Aorta (tissue), 5 donors: Measurements from ENCODE around the gene ZBTB48. TPM values are rescaled to one million over a fixed set of nuclear protein-coding genes. Genes with fewer than 3 reads are reported as not detected.

Experiments used
- ATAC-seq: fragments of 200-7000 bp; cut with Tn5 transposase; one replicate; pipeline ENCODE4 v1.9.1; 2022; ENCODE audit warnings: moderate library complexity; ENCODE audit not compliant: low FRiP score
- DNase-seq, 2 donors: peaks; one replicate each; pipeline ENCODE4 v3.0.0-alpha.2; 2020
- H3K27ac ChIP-seq, 2 donors: one replicate each; pipeline ENCODE4 v1.5.1; 2013; ENCODE audit warnings: low read length in 2 of 2, mild to moderate bottlenecking in 2 of 2, moderate library complexity in 2 of 2, control low read depth in 1 of 2, inconsistent platforms in 1 of 2, low read depth in 1 of 2
- H3K27me3 ChIP-seq, 2 donors: one replicate each; pipeline ENCODE4 v1.6.1; 2013; ENCODE audit warnings: control low read depth in 1 of 2, low read length in 1 of 2, mild to moderate bottlenecking in 1 of 2, moderate library complexity in 1 of 2; ENCODE audit not compliant: insufficient read depth in 2 of 2, control insufficient read depth in 1 of 2
- H3K36me3 ChIP-seq, 2 donors: one replicate each; pipeline ENCODE4 v1.6.1; 2013; ENCODE audit warnings: control low read depth in 1 of 2, low read length in 1 of 2, mild to moderate bottlenecking in 1 of 2; ENCODE audit not compliant: insufficient read depth in 2 of 2, control insufficient read depth in 1 of 2
- H3K4me1 ChIP-seq, 2 donors: one replicate each; pipeline ENCODE4 v1.6.1; 2013; ENCODE audit warnings: low read length in 2 of 2, control low read depth in 1 of 2, mild to moderate bottlenecking in 1 of 2, moderate library complexity in 1 of 2; ENCODE audit not compliant: insufficient read depth in 2 of 2, control insufficient read depth in 1 of 2
- H3K4me3 ChIP-seq, 2 donors: one replicate each; pipeline ENCODE4 v1.5.1; 2013; ENCODE audit warnings: low read length in 2 of 2, control low read depth in 1 of 2, mild to moderate bottlenecking in 1 of 2
- H3K9me3 ChIP-seq: one replicate; pipeline ENCODE4 v1.6.1; 2013; ENCODE audit warnings: mild to moderate bottlenecking, low read length; ENCODE audit not compliant: control insufficient read depth
- WGBS, 2 donors: extraction: QIAGEN DNeasy Blood & Tissue Kit; methylation state at CpG; one replicate each; pipeline ENCODE4 v1.1.7; 2013; 5-methylcytosine and 5-hydroxymethylcytosine counted together
- intact Hi-C, 2 donors: fragments of 100-400 bp; cut with DNase I; formaldehyde crosslinking; loops; one replicate each; pipeline versions ENCODE4 v1.14.2 to v1.15.0; 2022
- polyA plus RNA-seq, 2 donors: library from polyadenylated mRNA; stranded (reverse); fragments of 200-250 nt; gene quantifications; one replicate each; pipeline ENCODE4 v1.2.3, GENCODE V29; 2013
- total RNA-seq, 2 donors: library from RNA; stranded (reverse); fragmentation: NEBNext Ultra II Directional; extraction: Animal tissue kit (Norgen Biotek cat#: 25700); gene quantifications; one replicate each; pipeline ENCODE4 v1.2.1, GENCODE V29; 2021
- donor health status: healthy with polysubstance abuse.
- donor health status: Bipolar disorder and iron deficiency.
- donor health status: DM: no; HTN: no; CAD: no.
- donor health status: DM: no; HTN: no; CAD: no.
- donor health status: DM: yes; HTN: yes; CAD: no.

Gene ZBTB48
- total and polyA plus RNA-seq, 4 donors = 20.6 to 204 (median 27.6) TPM

DNA sequence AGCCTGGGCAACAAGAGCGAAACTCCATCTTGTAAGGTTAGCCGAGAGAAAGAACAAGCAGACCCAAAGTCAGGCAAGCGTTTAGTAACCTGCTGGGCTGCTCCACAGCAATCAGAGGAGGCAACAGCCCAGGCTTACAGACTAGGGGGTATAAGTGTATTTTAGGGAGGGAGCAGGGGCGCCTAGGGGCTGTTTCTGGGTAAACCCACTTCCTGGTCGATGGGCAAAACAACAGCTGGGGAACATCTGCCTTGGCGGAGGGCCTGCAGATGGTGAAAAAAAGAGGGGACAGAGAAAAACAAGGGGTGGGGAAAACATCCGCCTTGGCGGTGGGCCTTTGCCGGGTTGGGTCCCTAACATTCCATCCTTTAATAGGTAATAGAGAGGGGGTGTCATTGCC lies 19.5 kb upstream of the ZBTB48 start:
- WGBS, 2 donors = 76 to 83% methylated on average over 9 of the region's 9 CpGs

DNA sequence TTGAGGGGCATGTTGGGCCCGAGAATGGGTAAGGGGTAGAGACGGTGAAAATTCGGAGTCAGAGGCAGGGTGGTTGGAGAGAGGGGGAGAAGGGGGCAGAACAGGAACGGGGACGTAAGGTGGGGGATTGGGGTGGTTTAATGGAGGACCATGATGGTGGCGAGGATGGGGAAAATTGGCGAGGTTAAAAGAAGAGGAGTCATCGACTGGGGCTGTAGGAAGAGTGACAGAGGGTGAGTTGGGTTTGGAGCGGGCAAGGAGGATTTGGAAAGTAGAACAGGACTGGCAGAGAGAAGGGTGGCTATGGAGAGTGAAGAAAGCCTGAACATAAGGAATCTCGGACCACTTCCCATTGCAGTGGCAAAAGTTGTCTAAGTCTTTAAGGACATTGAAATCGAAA lies 10.8 kb upstream of the ZBTB48 start:
- WGBS, 2 donors = 91 to 94% methylated on average over 11 of the region's 11 CpGs
- DNase-seq (no peak), ATAC-seq (no peak)
- H3K27me3 ChIP-seq = no peaks in the 10 kb centered on the region
- H3K9me3 ChIP-seq = peaks cover 2% of the 10 kb centered on the region
- intact Hi-C loops = no loop called here
- no peaks in the 10 kb centered on the region for H3K4me1 ChIP-seq
- H3K27ac ChIP-seq = no peak overlapping the region
- H3K36me3 ChIP-seq = no peaks in the 10 kb centered on the region
- no peak overlapping the region for H3K4me3 ChIP-seq

More for the DNA sequence above, 19.5 kb upstream of the ZBTB48 start:
- Histone ChIP-seq H3K4me1 (no peaks in the 10 kb centered on the region), H3K4me3 (no peak overlapping the region), H3K27me3 (no peaks in the 10 kb centered on the region), H3K27ac (no peak overlapping the region), H3K9me3 (no peaks in the 10 kb centered on the region), H3K36me3 (no peaks in the 10 kb centered on the region)
- intact Hi-C loops = no loop called here
- DNase-seq (no peak), ATAC-seq (no peak)

DNA sequence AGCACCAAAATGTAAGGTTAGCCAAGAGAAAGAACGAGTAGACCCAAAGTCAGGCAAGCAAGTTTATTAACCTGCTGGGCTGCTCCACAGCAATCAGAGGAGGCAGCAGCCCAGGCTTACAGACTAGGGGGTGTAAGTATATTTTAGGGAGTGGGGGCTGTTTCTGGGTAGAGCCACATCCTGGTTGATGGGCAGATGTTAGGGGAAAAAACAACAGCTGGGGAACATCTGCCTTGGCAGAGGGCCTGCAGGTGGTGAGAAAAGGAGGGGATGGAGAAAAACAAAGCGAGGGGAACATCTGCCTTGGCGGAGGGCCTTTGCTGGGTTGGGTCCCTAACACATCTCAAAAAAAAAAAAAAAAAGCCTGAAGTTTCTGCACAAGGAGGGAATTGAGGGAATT lies 9.7 kb upstream of the ZBTB48 start:
- ATAC-seq (no peak), DNase-seq (no peak)
- H3K4me1 ChIP-seq = no peaks in the 10 kb centered on the region
- intact Hi-C loops = no loop called here
- no peak overlapping the region for H3K4me3 ChIP-seq
- H3K9me3 ChIP-seq = peaks cover 2% of the 10 kb centered on the region
- H3K27me3 ChIP-seq = no peaks in the 10 kb centered on the region
- WGBS, 2 donors = 65 to 77% methylated on average over 3 of the region's 3 CpGs
- H3K27ac ChIP-seq = no peak overlapping the region
- H3K36me3 ChIP-seq = no peaks in the 10 kb centered on the region

DNA sequence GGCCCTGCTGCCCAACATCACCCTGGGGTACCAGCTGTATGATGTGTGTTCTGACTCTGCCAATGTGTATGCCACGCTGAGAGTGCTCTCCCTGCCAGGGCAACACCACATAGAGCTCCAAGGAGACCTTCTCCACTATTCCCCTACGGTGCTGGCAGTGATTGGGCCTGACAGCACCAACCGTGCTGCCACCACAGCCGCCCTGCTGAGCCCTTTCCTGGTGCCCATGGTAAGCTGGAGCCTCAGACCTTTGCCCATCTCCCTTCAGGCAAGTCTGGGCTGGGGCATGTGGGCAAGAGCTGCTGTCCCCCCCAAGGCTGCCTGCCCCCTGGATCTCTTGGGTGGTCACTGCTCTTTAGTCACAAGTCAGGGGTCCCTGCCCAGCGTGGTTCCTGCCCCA lies 8.8 kb upstream of the ZBTB48 start:
- 74 to 79% methylated on average over 5 of the region's 5 CpGs for WGBS, 2 donors

DNA sequence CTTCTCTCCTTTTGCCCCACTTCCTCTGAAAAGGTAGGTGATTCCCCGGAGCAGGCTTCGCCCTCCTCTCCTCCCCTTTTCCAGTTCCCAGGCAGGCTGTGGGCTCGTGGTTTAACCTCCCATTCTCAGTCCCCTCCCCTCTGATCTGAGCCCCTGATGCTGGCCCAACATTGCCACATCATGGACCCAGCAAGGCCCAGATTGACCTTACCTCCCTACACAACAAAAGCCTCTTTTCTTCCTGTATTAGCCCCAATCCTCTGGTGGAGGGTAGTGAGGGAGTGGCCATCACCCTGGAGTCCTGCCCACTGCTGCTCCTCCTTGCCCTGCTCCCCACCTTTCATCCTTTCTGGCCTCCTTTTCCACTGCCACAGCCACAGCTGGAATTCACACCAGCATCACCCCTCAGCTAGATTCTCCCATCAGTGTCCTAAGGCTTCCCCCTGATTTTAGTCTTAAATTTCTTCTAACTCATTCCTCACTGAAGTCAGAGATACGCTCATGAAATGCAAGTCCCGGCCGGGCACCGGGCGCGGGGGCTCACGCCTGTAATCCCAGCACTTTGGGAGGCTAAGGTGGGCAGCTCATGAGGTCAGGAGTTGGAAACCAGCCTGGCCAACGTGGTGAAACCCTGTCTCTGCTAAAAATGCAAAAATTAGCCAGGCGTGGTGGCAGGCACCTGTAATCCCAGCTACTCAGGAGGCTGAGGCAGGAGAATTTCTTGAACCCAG lies 7.0 kb upstream of the ZBTB48 start:
- no peaks in the 10 kb centered on the region for H3K27me3 ChIP-seq
- 74 to 81% methylated on average over 12 of the region's 12 CpGs for WGBS, 2 donors
- intact Hi-C loops = no loop called here
- no peak overlapping the region for H3K27ac ChIP-seq
- no peaks in the 10 kb centered on the region for H3K4me1 ChIP-seq
- H3K4me3 ChIP-seq = no peak overlapping the region
- peaks cover 2% of the 10 kb centered on the region for H3K9me3 ChIP-seq
- H3K36me3 ChIP-seq = no peaks in the 10 kb centered on the region
- no peak for ATAC-seq
- DNase-seq = no peak

More for the DNA sequence above, 8.8 kb upstream of the ZBTB48 start:
- intact Hi-C loops = no loop called here
- Histone ChIP-seq H3K27ac (no peak overlapping the region), H3K36me3 (no peaks in the 10 kb centered on the region), H3K9me3 (peaks cover 2% of the 10 kb centered on the region), H3K4me3 (no peak overlapping the region), H3K4me1 (no peaks in the 10 kb centered on the region), H3K27me3 (no peaks in the 10 kb centered on the region)
- ATAC-seq (no peak), DNase-seq (no peak)

DNA sequence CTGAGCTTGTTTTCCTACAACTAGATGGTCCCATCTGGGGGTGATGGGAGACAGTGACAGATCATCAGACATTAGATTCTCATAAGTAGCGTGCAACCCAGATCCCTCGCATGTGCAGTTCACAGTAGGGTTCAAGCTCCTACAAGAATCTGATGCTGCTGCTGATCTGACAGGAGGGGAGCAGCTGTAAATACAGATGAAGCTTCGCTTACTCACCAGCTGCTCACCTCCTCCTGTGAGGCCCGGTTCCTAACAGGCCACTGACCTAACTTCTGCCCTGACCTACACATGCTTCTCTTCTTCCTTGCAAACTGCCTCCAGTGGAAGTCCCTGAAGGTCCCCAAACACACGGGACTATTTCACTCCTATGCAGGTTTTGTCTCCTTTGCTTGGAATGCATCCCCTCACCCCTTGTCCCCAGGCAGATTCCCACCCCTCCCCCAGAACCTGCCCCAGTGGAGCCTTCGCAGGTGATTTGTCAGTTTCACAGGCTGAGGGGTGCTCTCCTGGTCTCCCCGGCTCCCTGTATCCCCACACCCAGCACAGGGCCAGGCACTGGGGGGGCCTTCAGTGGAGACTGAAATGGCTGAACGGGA lies 5.7 kb upstream of the ZBTB48 start:
- no peaks in the 10 kb centered on the region for H3K27me3 ChIP-seq
- no peak for ATAC-seq
- no peaks in the 10 kb centered on the region for H3K36me3 ChIP-seq
- no peaks in the 10 kb centered on the region for H3K4me1 ChIP-seq
- DNase-seq = no peak
- WGBS, 2 donors = 84 to 85% methylated on average over 8 of the region's 8 CpGs
- H3K27ac ChIP-seq = no peak overlapping the region
- intact Hi-C loops = no loop called here
- H3K4me3 ChIP-seq = no peak overlapping the region
- H3K9me3 ChIP-seq = peaks cover 2% of the 10 kb centered on the region

DNA sequence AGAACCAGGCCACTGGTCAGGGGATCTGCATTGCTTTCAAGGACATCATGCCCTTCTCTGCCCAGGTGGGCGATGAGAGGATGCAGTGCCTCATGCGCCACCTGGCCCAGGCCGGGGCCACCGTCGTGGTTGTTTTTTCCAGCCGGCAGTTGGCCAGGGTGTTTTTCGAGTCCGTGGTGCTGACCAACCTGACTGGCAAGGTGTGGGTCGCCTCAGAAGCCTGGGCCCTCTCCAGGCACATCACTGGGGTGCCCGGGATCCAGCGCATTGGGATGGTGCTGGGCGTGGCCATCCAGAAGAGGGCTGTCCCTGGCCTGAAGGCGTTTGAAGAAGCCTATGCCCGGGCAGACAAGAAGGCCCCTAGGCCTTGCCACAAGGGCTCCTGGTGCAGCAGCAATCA lies 5.0 kb upstream of the ZBTB48 start:
- Histone ChIP-seq H3K27ac (no peak overlapping the region), H3K36me3 (no peaks in the 10 kb centered on the region), H3K9me3 (peaks cover 2% of the 10 kb centered on the region), H3K27me3 (no peaks in the 10 kb centered on the region), H3K4me1 (no peaks in the 10 kb centered on the region), H3K4me3 (no peak overlapping the region)
- WGBS, 2 donors = 87 to 88% methylated on average over 14 of the region's 14 CpGs
- intact Hi-C loops = no loop called here
- ATAC-seq (no peak), DNase-seq (no peak)

DNA sequence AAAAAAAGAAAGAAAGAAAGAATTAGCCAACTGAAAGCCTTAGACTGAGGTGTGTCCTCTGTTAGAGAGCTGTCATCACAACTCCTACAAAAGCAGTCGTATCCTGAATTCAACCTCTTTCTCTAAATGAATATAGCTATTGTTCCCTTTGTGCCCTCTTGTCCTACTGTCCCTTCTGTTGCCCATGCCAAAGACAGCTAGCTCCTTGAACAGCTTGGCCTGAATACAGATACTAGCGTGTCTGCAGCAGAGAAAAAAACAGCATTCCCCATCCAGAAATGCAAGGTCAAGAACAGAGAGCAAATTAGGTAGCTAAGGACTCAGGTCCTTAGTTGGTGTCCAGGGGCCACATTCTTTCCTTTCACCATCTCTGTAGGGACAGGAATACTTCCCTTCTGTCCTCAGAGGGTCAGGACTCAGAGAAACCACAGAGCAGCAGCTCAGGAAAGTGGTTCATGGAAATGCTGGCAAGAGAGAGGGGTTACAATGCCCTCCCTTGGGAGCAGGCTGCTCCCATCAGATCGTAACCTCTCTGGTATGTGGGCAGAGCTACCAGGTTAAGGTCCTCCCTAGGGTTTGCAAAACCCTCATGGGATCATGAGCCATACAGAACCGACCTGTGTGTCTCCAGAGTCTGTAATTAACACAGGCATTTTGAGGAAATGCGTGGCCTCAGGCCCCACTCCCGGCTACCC lies 1.8 kb upstream of the ZBTB48 start:
- H3K27ac ChIP-seq = no peak overlapping the region
- no peak for ATAC-seq

More for the DNA sequence above, 1.8 kb upstream of the ZBTB48 start:
- Histone ChIP-seq H3K36me3 (no peaks in the 10 kb centered on the region), H3K4me1 (no peaks in the 10 kb centered on the region), H3K27me3 (no peaks in the 10 kb centered on the region), H3K4me3 (no peak overlapping the region), H3K9me3 (no peaks in the 10 kb centered on the region)
- WGBS, 2 donors = 54 to 77% methylated on average over 6 of the region's 6 CpGs
- intact Hi-C loops = no loop called here
- DNase-seq = no peak
